Measurements from ENCODE around the gene CREBBP. TPM values are rescaled to one million over a fixed set of nuclear protein-coding genes. Genes with fewer than 3 reads are reported as not detected.

The CREBBP gene
- total RNA-seq, 4 donors from 2014 or later: 38.9 to 105 (median 51.8) TPM

GRCh38 chr16:3781421-3781820 lies 99.1 kb downstream of the CREBBP start:
- no peak for TF ChIP-seq CTCF (IDR thresholded peaks at IDR 0.05)
- ATAC-seq (ENCODE audit: low FRiP score): no peak
- no peak for DNase-seq (ENCODE audit: low spot score)

GRCh38 chr16:3780570-3780969 lies 99.9 kb downstream of the CREBBP start:
- ATAC-seq (ENCODE audit: low FRiP score) (no peak), DNase-seq (ENCODE audit: low spot score) (no peak)
- no peak for TF ChIP-seq CTCF (IDR thresholded peaks at IDR 0.05)

- ATAC-seq (ENCODE audit: low FRiP score) (no peak), DNase-seq (ENCODE audit: low spot score) (no peak)
- TF ChIP-seq CTCF (IDR thresholded peaks at IDR 0.05): no peak
Observed at GRCh38 chr16:3776316-3776715, 104.2 kb downstream of the CREBBP start.

- ATAC-seq (ENCODE audit: low FRiP score) (no peak), DNase-seq (ENCODE audit: low spot score) (no peak)
- no peak for TF ChIP-seq CTCF (IDR thresholded peaks at IDR 0.05)
Observed at GRCh38 chr16:3774819-3775218, 105.7 kb downstream of the CREBBP start.

GRCh38 chr16:3774156-3774767 lies 106.3 kb downstream of the CREBBP start:
- DNase-seq (ENCODE audit: low spot score): no peak
- no peak for ATAC-seq (ENCODE audit: low FRiP score)
- TF ChIP-seq CTCF (IDR thresholded peaks at IDR 0.05): no peak

GRCh38 chr16:3773663-3774062 lies 106.8 kb downstream of the CREBBP start:
- DNase-seq (ENCODE audit: low spot score) (no peak), ATAC-seq (ENCODE audit: low FRiP score) (no peak)
- no peak for TF ChIP-seq CTCF (IDR thresholded peaks at IDR 0.05)

GRCh38 chr16:3771513-3771912 lies 109.0 kb downstream of the CREBBP start:
- ATAC-seq (ENCODE audit: low FRiP score) (no peak), DNase-seq (ENCODE audit: low spot score) (no peak)
- no peak for TF ChIP-seq CTCF (IDR thresholded peaks at IDR 0.05)

Data from omental fat pad (tissue), 4 donors.